HCT116 (cell line): ENCODE measurements around the gene GYG1. TPM values are rescaled to one million over a fixed set of nuclear protein-coding genes. Genes with fewer than 3 reads are reported as not detected.

Experiments
- ATAC-seq: fragments of 200-7000 bp; cut with Tn5 transposase; 2 replicates; pipeline ENCODE4 v1.9.1; 2020; ENCODE audit warnings: mild to moderate bottlenecking, moderate library complexity
- BruUV-seq: library from RNA; stranded (reverse); fragments of 400-500 nt; replicated peaks from 2 replicates; lab custom pipeline; 2021; lab: Mats Ljungman, UMichigan
- CTCF ChIA-PET: fragments of 300-600 bp; sonication (Branson Sonifier 250); formaldehyde crosslinking; loops from one replicate; lab custom pipeline; 2021; ENCODE audit warnings: antibody characterized with exemption; lab: Charles Lee
- POLR2A ChIA-PET: fragments of 300-600, 350-600 bp; sonication (Branson Sonifier 250); formaldehyde crosslinking; loops from one replicate; lab custom pipeline; 2021; ENCODE audit warnings: antibody characterized with exemption; lab: Charles Lee
- RAD21 ChIA-PET, 2 experiments: fragments of 300-600 bp; sonication (Branson Sonifier 250); formaldehyde crosslinking; loops; one replicate each; lab custom pipeline; 2023; ENCODE audit warnings: low total read pairs in 2 of 2; ENCODE audit not compliant: uncharacterized antibody in 2 of 2, unreplicated experiment in 2 of 2, low non-redundant PET in 1 of 2; lab: Charles Lee
- DNase-seq: peaks from one replicate; pipeline ENCODE4 v3.0.0-alpha.2; 2010; ENCODE audit warnings: low read depth, low spot score
- H2AFZ ChIP-seq: fragments of 200-600 bp; shearing (Covaris generic), sonication (generic); 2 replicates; pipeline ENCODE4 v1.6.1; 2017; ENCODE audit warnings: low read depth, mixed run types, mixed read lengths, antibody characterized with exemption, low read length; ENCODE audit not compliant: poor library complexity, severe bottlenecking
- H3K27ac ChIP-seq: 2 replicates; pipeline ENCODE4 v1.5.1; 2012; ENCODE audit warnings: low read depth, low read length
- H3K27me3 ChIP-seq: fragments of 200-600 bp; sonication (generic); 2 replicates; pipeline ENCODE4 v1.6.1; 2016; ENCODE audit warnings: mixed run types, low read length, mixed read lengths; ENCODE audit not compliant: insufficient read depth
- H3K36me3 ChIP-seq, 2 experiments: fragments of 200-500 bp in 1 of 2; fragments of 200-600 bp in 1 of 2; sonication (Bioruptor generic) in 1 of 2; sonication (generic) in 1 of 2; 2 replicates each; pipeline versions ENCODE4 v1.5.1 to v1.6.1; 2014 to 2016; ENCODE audit warnings: low read length in 2 of 2, inconsistent platforms in 1 of 2, mixed read lengths in 1 of 2, mixed run types in 1 of 2; ENCODE audit not compliant: insufficient read depth in 2 of 2, control insufficient read depth in 1 of 2
- H3K4me1 ChIP-seq, 2 experiments: fragments of 200-600 bp in 1 of 2; sonication (generic) in 1 of 2; 2 replicates each; pipeline versions ENCODE4 v1.5.1 to v1.6.1; 2012 to 2017; ENCODE audit warnings: low read length in 2 of 2, inconsistent platforms in 1 of 2, mild to moderate bottlenecking in 1 of 2, mixed read lengths in 1 of 2, mixed run types in 1 of 2, moderate library complexity in 1 of 2; ENCODE audit not compliant: insufficient read depth in 2 of 2, control insufficient read depth in 1 of 2
- H3K4me2 ChIP-seq: fragments of 200-600 bp; sonication (generic); 2 replicates; pipeline ENCODE4 v1.6.1; 2017; ENCODE audit warnings: mixed run types, low read length, mixed read lengths
- H3K4me3 ChIP-seq, 2 experiments: fragments of 200-600 bp in 1 of 2; sonication (generic) in 1 of 2; replicated peaks in 1 of 2; 2 replicates each; pipeline ENCODE4 v1.5.1; 2011 to 2016; ENCODE audit warnings: low read length in 2 of 2, control low read depth in 1 of 2, low read depth in 1 of 2, mild to moderate bottlenecking in 1 of 2, mixed read lengths in 1 of 2, mixed run types in 1 of 2
- H3K79me2 ChIP-seq: fragments of 200-600 bp; sonication (generic); 2 replicates; pipeline ENCODE4 v1.6.1; 2017; ENCODE audit warnings: mild to moderate bottlenecking, mixed run types, low read length, moderate library complexity, mixed read lengths; ENCODE audit not compliant: insufficient read depth
- H3K9ac ChIP-seq: fragments of 200-600 bp; sonication (generic); 2 replicates; pipeline ENCODE4 v1.6.1; 2016; ENCODE audit warnings: low read length, mixed read lengths
- H3K9me2 ChIP-seq: fragments of 200-600 bp; sonication (generic), shearing (Covaris generic); 2 replicates; pipeline ENCODE4 v1.6.1; 2017; ENCODE audit warnings: mixed run types, mild to moderate bottlenecking, moderate library complexity; ENCODE audit not compliant: insufficient read depth
- H3K9me3 ChIP-seq, 2 experiments: fragments of 200-500 bp in 1 of 2; fragments of 200-600 bp in 1 of 2; sonication (Bioruptor generic) in 1 of 2; sonication (generic) in 1 of 2; 2 replicates each; pipeline ENCODE4 v1.6.1; 2014 to 2017; ENCODE audit warnings: low read length in 2 of 2, mixed read lengths in 2 of 2, inconsistent platforms in 1 of 2, low read depth in 1 of 2, mild to moderate bottlenecking in 1 of 2, mixed run types in 1 of 2, moderate library complexity in 1 of 2; ENCODE audit not compliant: control insufficient read depth in 1 of 2, insufficient read depth in 1 of 2
- H4K20me1 ChIP-seq: fragments of 200-600 bp; sonication (generic), shearing (Covaris generic); 2 replicates; pipeline ENCODE4 v1.6.1; 2017; ENCODE audit warnings: mixed run types, mild to moderate bottlenecking, moderate library complexity; ENCODE audit not compliant: insufficient read depth
- ATF3 ChIP-seq: IDR thresholded peaks from 2 replicates; pipeline ENCODE4 v1.6.1; 2012
- CBX3 ChIP-seq: IDR thresholded peaks from 2 replicates; pipeline ENCODE4 v1.6.1; 2012; ENCODE audit warnings: low read depth
- CEBPB ChIP-seq: IDR thresholded peaks from 2 replicates; pipeline ENCODE4 v1.6.1; 2012; ENCODE audit warnings: low read depth
- CTCF ChIP-seq, 3 experiments: fragments of 200-600 bp in 1 of 3; sonication (generic) in 1 of 3; IDR thresholded peaks in 2 of 3; conservative IDR thresholded peaks in 1 of 3; 2 replicates each; pipeline ENCODE4 v1.5.1; 2012 to 2017; ENCODE audit warnings: low read depth in 2 of 3, low read length in 2 of 3, antibody characterized with exemption in 1 of 3, borderline replicate concordance in 1 of 3, control low read depth in 1 of 3, mild to moderate bottlenecking in 1 of 3, mixed read lengths in 1 of 3, mixed run types in 1 of 3, moderate library complexity in 1 of 3; ENCODE audit not compliant: insufficient read depth in 1 of 3
- EGR1 ChIP-seq: IDR thresholded peaks from 2 replicates; pipeline ENCODE4 v1.6.1; 2012; ENCODE audit warnings: low read depth
- ELF1 ChIP-seq: IDR thresholded peaks from 2 replicates; pipeline ENCODE4 v1.6.1; 2012; ENCODE audit warnings: low read depth, borderline replicate concordance
- EZH2phosphoT487 ChIP-seq: fragments of 200-600 bp; IDR thresholded peaks from 2 replicates; pipeline ENCODE4 v1.6.1; 2018; ENCODE audit warnings: antibody characterized with exemption, borderline replicate concordance
- FOSL1 ChIP-seq: IDR thresholded peaks from 2 replicates; pipeline ENCODE4 v1.6.1; 2012; ENCODE audit warnings: low read depth
- JUND ChIP-seq: IDR thresholded peaks from 2 replicates; pipeline ENCODE4 v1.6.1; 2012
- MAX ChIP-seq: IDR thresholded peaks from 2 replicates; pipeline ENCODE4 v1.6.1; 2012
- POLR2A ChIP-seq: IDR thresholded peaks from 2 replicates; pipeline ENCODE4 v1.7.0; 2011; ENCODE audit warnings: borderline replicate concordance; ENCODE audit not compliant: insufficient read depth, insufficient read length; ENCODE audit errors: extremely low read depth
- POLR2AphosphoS5 ChIP-seq: IDR thresholded peaks from 2 replicates; pipeline ENCODE4 v1.6.1; 2011; ENCODE audit warnings: mild to moderate bottlenecking, low read depth, low read length, moderate library complexity
- RAD21 ChIP-seq: IDR thresholded peaks from 2 replicates; pipeline ENCODE4 v1.6.1; 2012; ENCODE audit warnings: low read depth, mild to moderate bottlenecking
- SP1 ChIP-seq: IDR thresholded peaks from 2 replicates; pipeline ENCODE4 v1.6.1; 2012; ENCODE audit warnings: low read depth
- TCF7L2 ChIP-seq: IDR thresholded peaks from 2 replicates; pipeline ENCODE4 v1.7.0; 2011; ENCODE audit warnings: borderline replicate concordance, inconsistent platforms; ENCODE audit not compliant: insufficient read depth, insufficient read length; ENCODE audit errors: extremely low read depth
- YY1 ChIP-seq: IDR thresholded peaks from 2 replicates; pipeline ENCODE4 v1.6.1; 2011; ENCODE audit warnings: low read length, low read depth, moderate library complexity, mild to moderate bottlenecking; ENCODE audit not compliant: insufficient replicate concordance; ENCODE audit errors: extremely low read depth
- ZBTB33 ChIP-seq: IDR thresholded peaks from 2 replicates; pipeline ENCODE4 v1.6.1; 2011; ENCODE audit warnings: mild to moderate bottlenecking, low read length, moderate library complexity; ENCODE audit not compliant: insufficient replicate concordance; ENCODE audit errors: extremely low read depth
- ZFX ChIP-seq: fragments of 450-650 bp; IDR thresholded peaks from 2 replicates; pipeline ENCODE4 v1.6.1; 2017
- ZNF274 ChIP-seq: fragments of 200-500 bp; sonication (Bioruptor generic); IDR thresholded peaks from 2 replicates; pipeline ENCODE4 v1.6.1; 2014; ENCODE audit warnings: mild to moderate bottlenecking, low read depth, low read length, inconsistent platforms
- intact Hi-C: fragments of 100-400 bp; cut with micrococcal nuclease; formaldehyde crosslinking; loops from 2 replicates; pipeline ENCODE4 v1.10.0; 2022
- total RNA-seq: library from RNA; stranded (reverse); gene quantifications from one replicate; pipeline ENCODE4 v1.2.1, GENCODE V29; 2021; ENCODE audit not compliant: unreplicated experiment

GYG1 gene
- total RNA-seq, 1 experiment from 2014 or later, result 28.9 TPM

- Histone ChIP-seq H2AFZ (no peak overlapping the region), H3K4me2 (no peak overlapping the region), H3K36me3 (no peaks in the 10 kb centered on the region), H3K9me3 (no peaks in the 10 kb centered on the region), H3K9ac (no peak overlapping the region), H3K4me3 (no peak overlapping the region), H4K20me1 (no peaks in the 10 kb centered on the region), H3K4me1 (peaks cover 0 to 2% of the 10 kb centered on the region in 2 experiments; a peak in 2 of 4 replicates)
- BruUV-seq, result no TSS peak
- intact Hi-C loops, result no loop called here
- CTCF ChIA-PET, result no interaction called here
- RAD21 ChIA-PET, result no interaction called here
- POLR2A ChIA-PET, result no interaction called here
- no peak for DNase-seq
- TF ChIP-seq TCF7L2, result no peak
- TF ChIP-seq, all 23 proteins: peak for 0
- Histone ChIP-seq H3K27me3 (no peaks in the 10 kb centered on the region), H3K79me2 (peaks cover 3% of the 10 kb centered on the region; the same call in 1 of the 2 replicates), H3K9me2 (no peaks in the 10 kb centered on the region), H3K27ac (no peak overlapping the region)
- no peak for ATAC-seq
Measured at GRCh38 chr3:148997623-148998022, 6.3 kb downstream of the GYG1 start.

GRCh38 chr3:148998297-148998696 is 7.0 kb downstream of the GYG1 start:
- Histone ChIP-seq H2AFZ (no peak overlapping the region), H3K27me3 (no peaks in the 10 kb centered on the region), H3K9me3 (no peaks in the 10 kb centered on the region), H4K20me1 (no peaks in the 10 kb centered on the region), H3K27ac (no peak overlapping the region), H3K9ac (no peak overlapping the region), H3K4me2 (no peak overlapping the region), H3K4me1 (no peaks in the 10 kb centered on the region), H3K9me2 (no peaks in the 10 kb centered on the region), H3K79me2 (no peaks in the 10 kb centered on the region), H3K36me3 (no peaks in the 10 kb centered on the region), H3K4me3 (no peak overlapping the region)
- ChIA-PET RAD21 (no interaction called here), POLR2A (no interaction called here), CTCF (no interaction called here)
- no peak for TF ChIP-seq EZH2phosphoT487
- TF ChIP-seq RAD21, result no peak
- no peak for TF ChIP-seq YY1
- no peak for TF ChIP-seq CEBPB
- no peak for TF ChIP-seq EGR1
- no peak for TF ChIP-seq POLR2AphosphoS5
- no peak for TF ChIP-seq JUND
- no peak for TF ChIP-seq ZNF274
- no peak for TF ChIP-seq ZBTB33
- no peak for TF ChIP-seq ELF1
- TF ChIP-seq CTCF (IDR thresholded peaks at IDR 0.05 in 2 of 3, conservative IDR thresholded peaks at IDR 0.05 in 1 of 3; ENCODE audit: borderline replicate concordance in 1 of 3, insufficient read depth in 1 of 3, low read depth in 2 of 3, low read length in 2 of 3), result no peak
- TF ChIP-seq SP1, result no peak
- no peak for TF ChIP-seq FOSL1
- TF ChIP-seq ATF3, result no peak
- TF ChIP-seq MAX, result no peak
- no peak for TF ChIP-seq ZFX
- no peak for TF ChIP-seq POLR2A
- TF ChIP-seq CBX3, result no peak
- ATAC-seq (no peak), DNase-seq (no peak)
- BruUV-seq, result no TSS peak
- intact Hi-C loops, result no loop called here
